ENCODE measurements around the gene JOSD2. TPM values are rescaled to one million over a fixed set of nuclear protein-coding genes. Genes with fewer than 3 reads are reported as not detected.
A peak's percentile ranks its signal among the peaks of the same experiment; 100 is the strongest.

Gene JOSD2
- total RNA-seq, 4 donors from 2014 or later, result 31.3 to 59.4 (median 42.9) TPM

- Histone ChIP-seq H3K4me1 (peaks cover 0 to 16% (median 14%) of the 10 kb centered on the region in 4 donors), H3K27ac (replicated peaks in 1 of 4) (peak overlapping the region in 3 of 4 donors; percentile 39 to 57 (median 51)), H3K36me3 (no peaks in the 10 kb centered on the region), H3K4me3 (peak overlapping the region; percentile 39 to 53 (median 47)), H3K27me3 (peaks cover 0 to 79% (median 1%) of the 10 kb centered on the region in 4 donors), H3K9me3 (no peaks in the 10 kb centered on the region)
- TF ChIP-seq POLR2AphosphoS5 (IDR thresholded peaks at IDR 0.05) (no peak), CTCF (IDR thresholded peaks at IDR 0.05) (no peak), POLR2A (IDR thresholded peaks at IDR 0.05; ENCODE audit: low read depth) (no peak)
- WGBS, result 38% methylated on average over 7 of the region's 8 CpGs
- no peak for DNase-seq (ENCODE audit: extremely low spot score)
- intact Hi-C loops (cut with DNase I), result no loop called here
Measured at GRCh38 chr19:50550594-50550966, 39.6 kb upstream of the JOSD2 start.

- Histone ChIP-seq H3K4me3 (peak overlapping the region; percentile 39 to 53 (median 47)), H3K27ac (replicated peaks in 1 of 4) (peak overlapping the region in 1 of 4 donors; percentile 57), H3K4me1 (peaks cover 0 to 16% (median 15%) of the 10 kb centered on the region in 4 donors), H3K27me3 (peaks cover 0 to 74% (median 1%) of the 10 kb centered on the region in 4 donors), H3K36me3 (no peaks in the 10 kb centered on the region), H3K9me3 (no peaks in the 10 kb centered on the region)
- TF ChIP-seq CTCF (IDR thresholded peaks at IDR 0.05) (no peak), POLR2AphosphoS5 (IDR thresholded peaks at IDR 0.05) (no peak), EP300 (IDR thresholded peaks at IDR 0.05) (no peak), POLR2A (IDR thresholded peaks at IDR 0.05; ENCODE audit: low read depth) (no peak)
- WGBS, result 74% methylated on average over 14 of the region's 17 CpGs
- intact Hi-C loops (cut with DNase I), result no loop called here
- no peak for DNase-seq (ENCODE audit: extremely low spot score)
Measured at GRCh38 chr19:50549927-50550593, 39.1 kb upstream of the JOSD2 start.

- no peak for TF ChIP-seq EP300 (IDR thresholded peaks at IDR 0.05)
- no peak for TF ChIP-seq CTCF (IDR thresholded peaks at IDR 0.05)
- TF ChIP-seq POLR2A (IDR thresholded peaks at IDR 0.05; ENCODE audit: low read depth), result no peak
- no peak for TF ChIP-seq POLR2AphosphoS5 (IDR thresholded peaks at IDR 0.05)
- Histone ChIP-seq H3K4me1 (peaks cover 0 to 16% (median 15%) of the 10 kb centered on the region in 4 donors), H3K9me3 (no peaks in the 10 kb centered on the region), H3K4me3 (no peak overlapping the region), H3K27ac (replicated peaks in 1 of 4) (no peak overlapping the region), H3K36me3 (no peaks in the 10 kb centered on the region), H3K27me3 (peaks cover 0 to 66% (median under 1%) of the 10 kb centered on the region in 4 donors)
- 87% methylated on average over 13 of the region's 22 CpGs for WGBS
- intact Hi-C loops (cut with DNase I), result no loop called here
- DNase-seq (ENCODE audit: extremely low spot score), result no peak
Measured at GRCh38 chr19:50549059-50549926, 38.3 kb upstream of the JOSD2 start.

GRCh38 chr19:50548191-50549058 lies 37.4 kb upstream of the JOSD2 start:
- no peaks in the 10 kb centered on the region for H3K9me3 ChIP-seq
- H3K4me3 ChIP-seq, result no peak overlapping the region
- WGBS, result 90% methylated on average over 4 of the region's 45 CpGs
- peaks cover 0 to 16% (median 15%) of the 10 kb centered on the region in 4 donors for H3K4me1 ChIP-seq
- H3K27ac ChIP-seq (replicated peaks in 1 of 4), result no peak overlapping the region
- H3K27me3 ChIP-seq, result peaks cover 0 to 58% (median 0%) of the 10 kb centered on the region in 4 donors
- no peaks in the 10 kb centered on the region for H3K36me3 ChIP-seq
- TF ChIP-seq POLR2AphosphoS5 (IDR thresholded peaks at IDR 0.05), result no peak
- no peak for TF ChIP-seq CTCF (IDR thresholded peaks at IDR 0.05)
- no peak for TF ChIP-seq EP300 (IDR thresholded peaks at IDR 0.05)
- no peak for TF ChIP-seq POLR2A (IDR thresholded peaks at IDR 0.05; ENCODE audit: low read depth)
- DNase-seq (ENCODE audit: extremely low spot score), result no peak
- intact Hi-C loops (cut with DNase I), result no loop called here

All from esophagus muscularis mucosa (tissue), 4 donors.